Stimulated activated CD4-positive, alpha-beta T cell treated with anti-CD3 and anti-CD28 coated beads, Interleukin-12 subunit alpha, Interleukin-12 subunit beta, amount 100 ng/mL, for 4 hours (primary cell): ENCODE measurements around the gene RAVER1.
"Not testable (repeated sequence)": the region's sequence is repeated elsewhere in the genome, so short reads cannot be mapped to it uniquely, and the experiment has no call there.

Source experiments
- DNase-seq: peaks from one replicate; pipeline ENCODE4 v3.0.0-alpha.2; 2020

RAVER1 gene

DNA sequence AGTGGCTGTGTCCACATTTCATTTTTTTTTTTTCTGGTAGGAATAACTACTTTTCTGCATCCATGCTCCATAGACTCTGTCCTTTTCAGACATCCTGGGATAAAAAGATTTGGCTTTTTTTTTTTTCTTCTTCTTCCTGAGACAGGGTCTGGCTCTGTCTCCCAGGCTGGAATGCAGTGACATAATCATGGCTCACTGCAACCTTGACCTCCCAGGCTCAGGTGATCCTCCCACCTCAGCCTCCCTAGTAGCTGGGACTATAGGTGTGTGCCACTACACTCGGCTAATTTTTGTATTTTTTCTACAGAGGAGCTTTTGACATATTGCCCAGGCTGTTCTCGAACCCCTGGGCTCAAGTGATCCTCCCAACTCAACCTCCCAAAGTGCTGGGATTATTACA is 10.2 kb upstream of the RAVER1 start:
- no peak for DNase-seq

DNA sequence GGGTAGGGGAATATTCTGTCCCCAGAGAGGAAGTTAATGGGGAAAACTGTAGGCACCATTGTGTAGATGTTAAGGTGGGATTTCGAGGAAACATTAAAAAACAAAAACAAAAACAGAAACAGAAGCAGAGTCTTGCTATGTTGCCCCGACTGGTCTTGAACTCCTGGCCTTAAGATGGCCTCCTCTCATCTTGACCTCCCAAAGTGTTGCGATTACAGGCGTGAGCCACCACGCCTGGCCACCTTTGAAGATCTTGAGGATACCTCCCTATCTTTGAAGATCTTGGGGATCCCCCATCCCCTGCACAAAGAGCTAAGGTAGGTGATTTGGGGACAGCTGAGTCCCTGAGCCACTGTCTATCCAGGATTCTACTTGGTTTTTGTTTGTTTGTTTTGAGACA is 6.6 kb upstream of the RAVER1 start:
- DNase-seq = no peak

DNA sequence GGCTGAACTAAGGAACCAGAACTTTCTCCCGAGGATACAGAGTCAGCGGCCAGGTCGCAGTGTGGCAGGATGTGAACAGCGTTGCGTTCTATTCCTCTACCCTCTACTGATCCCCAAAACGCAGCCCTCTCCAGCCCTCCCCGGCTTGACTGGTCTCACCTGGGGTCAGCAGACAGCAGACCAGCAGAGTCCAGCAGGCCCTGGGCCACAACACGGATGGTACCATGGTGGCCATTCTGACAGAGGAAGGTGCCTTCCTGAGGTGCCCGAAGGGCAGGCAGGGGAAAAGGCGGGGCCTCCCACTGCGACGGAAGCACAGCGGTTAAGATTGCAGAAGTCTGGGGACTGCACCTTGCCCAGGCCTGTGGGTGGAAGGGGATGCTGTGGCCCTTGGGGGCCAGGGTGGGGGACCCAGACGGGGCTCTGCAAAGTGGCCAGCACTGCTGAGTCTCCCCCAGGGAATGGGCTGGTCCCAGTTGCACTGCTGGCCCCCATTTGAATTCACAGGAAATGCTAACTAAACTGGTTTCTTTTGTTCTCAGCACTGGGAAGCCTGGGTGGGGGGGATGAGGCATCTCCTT is 6.1 kb upstream of the RAVER1 start, which contains the start of gene ICAM3:
ICAM3 (minus strand) TSS at position 245 of the 581 bp plus-strand sequence; CDS start at position 235, 10 bp downstream.
- peak; percentile 63 for DNase-seq

DNA sequence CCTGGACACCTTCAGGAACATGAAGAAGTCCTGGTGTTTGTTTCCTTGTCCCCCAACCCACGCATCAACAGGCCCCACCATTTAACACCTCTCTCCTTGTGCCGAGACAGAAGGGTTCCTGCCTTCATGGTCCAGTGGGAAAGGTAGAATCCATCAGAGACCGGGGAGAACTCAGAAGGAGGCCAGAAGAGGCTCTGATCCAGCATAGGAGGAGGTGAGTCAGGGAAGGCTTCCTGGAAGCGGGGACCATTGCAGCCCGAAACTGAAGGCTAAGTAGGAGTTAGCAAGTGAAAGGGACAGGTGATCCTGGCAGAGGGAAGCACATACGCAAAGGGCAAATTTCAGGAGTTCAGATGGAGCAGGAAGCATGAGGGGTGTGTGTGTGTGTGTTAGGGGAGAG is 5.6 kb upstream of the RAVER1 start:
- DNase-seq = no peak

DNA sequence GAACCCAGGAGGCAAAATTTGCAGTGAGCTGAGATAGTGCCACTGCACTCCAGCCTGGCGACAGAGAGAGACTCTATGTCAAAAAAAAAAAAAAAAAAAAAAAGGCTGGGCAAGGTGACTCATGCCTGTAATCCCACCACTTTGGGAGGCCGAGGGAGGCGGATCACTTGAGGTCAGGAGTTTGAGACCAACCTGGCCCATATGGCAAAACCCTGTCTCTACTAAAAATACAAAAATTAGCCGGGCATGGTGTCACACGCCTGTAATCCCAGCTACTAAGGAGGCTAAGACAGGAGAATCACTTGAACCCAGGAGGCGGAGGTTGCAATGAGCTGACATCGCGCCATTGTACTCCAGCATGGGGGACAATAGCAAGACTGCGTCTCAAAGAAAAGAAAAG is 3.4 kb upstream of the RAVER1 start:
- not testable (repeated sequence) for DNase-seq

DNA sequence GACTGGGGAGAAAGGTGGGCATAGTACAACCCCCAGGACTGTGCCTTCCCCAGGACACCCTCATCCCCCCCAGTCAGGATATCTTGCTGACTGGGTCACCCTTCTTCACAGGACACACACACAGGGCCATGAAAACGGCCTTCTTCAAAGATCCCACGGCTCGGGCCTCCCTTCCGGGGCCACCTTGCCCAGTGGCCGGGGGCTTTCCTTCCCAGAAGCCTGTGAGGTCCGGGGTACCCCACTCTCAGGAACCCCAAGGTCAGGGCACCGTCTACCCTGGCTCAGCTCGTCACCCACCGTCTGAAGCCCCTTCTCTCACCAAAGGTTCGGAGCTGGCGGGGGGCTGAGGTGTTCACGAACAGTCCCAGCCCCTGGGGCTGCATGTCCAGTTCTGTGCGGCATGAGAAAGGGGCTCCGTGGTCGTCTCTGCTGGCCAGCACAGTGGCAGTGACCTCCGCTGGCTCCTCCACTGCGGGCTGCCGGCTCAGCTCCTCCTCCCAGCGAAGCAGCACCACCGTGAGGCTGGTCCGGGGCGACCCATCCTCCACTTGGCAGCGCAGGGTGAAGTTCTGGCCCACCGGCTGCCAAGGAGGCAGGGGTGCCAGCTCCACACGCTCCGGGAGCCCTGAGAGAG is 2.1 kb upstream of the RAVER1 start:
- DNase-seq = no peak

DNA sequence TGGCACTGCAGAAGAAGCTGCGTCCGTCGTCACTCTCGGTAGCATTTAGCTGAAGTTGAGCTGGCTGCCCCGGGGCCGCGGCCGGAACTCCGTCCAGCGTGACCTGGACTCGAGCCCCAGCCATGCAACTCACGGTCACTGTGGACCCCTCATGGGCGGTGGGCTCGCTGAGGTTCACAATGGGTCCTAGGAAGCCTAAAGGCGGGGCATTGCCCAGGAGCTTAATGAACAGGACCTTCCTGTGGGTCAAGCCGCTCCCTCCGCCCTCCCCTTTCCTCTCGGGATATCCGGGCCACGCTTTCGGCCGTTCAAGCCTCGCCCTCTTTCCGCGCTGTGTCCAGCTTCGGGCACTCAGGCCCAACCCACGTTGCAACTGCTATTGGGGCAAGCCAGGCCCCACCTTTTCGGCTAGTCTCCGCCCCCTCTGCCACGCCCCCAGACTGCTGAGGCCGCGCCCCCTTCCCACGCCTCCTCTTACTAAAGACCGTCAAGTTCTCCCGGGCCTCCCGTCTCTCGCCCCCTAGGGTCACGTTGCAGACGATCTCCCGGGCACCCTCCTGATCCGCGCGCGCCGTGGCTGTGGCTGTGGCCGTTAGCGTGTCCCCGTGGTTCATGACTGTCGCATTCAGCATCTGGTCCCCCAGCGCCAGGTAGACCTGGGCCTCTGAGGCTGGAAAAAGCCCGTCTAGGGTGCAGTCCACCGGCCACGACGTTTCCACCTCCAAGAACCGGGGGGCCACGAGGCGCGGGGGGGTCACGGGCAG is 1.4 kb upstream of the RAVER1 start:
- peak; percentile 41 for DNase-seq

DNA sequence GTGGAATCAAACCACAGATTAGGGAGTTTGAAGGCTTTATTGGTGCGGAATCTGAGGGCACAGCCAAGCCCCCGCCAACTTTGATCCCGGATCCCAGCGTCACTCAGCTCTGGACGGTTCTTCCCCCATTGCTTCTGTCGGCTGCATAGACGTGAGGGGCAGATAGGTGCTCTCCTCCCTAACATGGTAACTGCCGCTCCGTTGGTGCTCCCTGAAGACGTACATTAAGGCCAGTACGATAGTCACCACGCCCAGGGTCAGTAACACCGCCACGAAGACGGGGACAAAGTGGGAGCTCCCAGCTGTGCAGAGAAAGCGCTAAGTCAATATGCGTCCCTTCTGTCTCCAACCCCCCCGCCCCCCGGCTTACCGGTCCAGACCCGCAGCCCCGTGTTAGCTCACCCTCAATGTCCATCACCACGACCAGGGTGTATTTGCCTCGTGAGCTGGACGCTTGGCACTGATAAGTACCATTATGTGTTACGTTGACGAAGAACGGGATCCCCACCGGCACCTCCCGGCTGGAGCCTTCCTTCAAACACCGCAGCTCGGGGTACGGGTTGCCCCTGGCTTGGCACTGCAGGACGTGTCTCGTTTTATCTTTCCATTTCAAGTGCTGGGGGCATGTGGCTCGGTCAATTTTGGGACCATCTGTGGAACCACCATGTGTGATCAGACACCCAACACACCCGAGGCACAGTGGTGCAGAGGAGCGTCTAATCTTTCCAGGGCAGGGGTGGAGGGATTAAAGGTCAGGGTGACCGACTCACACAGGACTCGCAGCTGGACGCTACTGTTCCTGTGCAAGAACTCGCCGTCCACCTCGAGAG is 644 bp upstream of the RAVER1 start:
- no peak for DNase-seq

DNA sequence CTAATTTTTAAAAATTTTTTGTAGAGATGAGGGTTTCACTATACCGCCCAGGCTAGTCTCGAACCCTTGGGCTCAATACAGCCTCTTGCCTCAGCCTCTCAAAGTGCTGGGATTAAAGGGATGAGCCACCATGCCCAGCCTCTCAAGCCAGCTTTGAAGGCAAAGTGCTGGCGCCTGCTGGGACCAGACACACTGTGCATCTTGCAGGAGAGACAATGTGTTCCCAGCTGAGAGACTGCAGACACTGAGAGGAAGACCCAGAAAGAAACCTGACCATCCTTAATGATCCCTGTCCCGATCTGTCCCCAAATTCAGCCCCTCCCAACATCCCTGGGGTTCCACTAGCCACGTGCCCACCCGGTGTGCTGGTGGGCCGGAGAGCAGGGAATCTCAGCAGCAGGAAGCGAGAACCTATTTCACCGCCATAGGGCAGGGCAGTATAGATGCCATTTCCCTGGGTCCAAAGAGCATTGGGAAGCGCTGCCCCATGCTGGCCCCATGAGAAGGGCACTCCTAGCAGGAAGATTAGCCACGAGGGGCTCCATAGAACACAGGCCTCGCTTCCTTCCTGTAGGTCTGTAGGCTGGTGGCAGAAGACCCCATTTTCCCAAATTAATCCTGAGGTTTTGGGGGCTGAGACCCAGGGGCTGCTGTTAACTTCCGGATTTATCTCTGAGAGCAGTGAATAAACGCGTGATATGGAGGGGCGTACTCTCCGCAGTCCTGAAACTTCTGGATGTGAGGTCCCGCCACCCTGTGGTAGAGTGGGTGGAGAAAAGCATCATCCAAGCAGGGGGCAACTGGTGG is 968 bp downstream of the RAVER1 start:
- DNase-seq = no peak

DNA sequence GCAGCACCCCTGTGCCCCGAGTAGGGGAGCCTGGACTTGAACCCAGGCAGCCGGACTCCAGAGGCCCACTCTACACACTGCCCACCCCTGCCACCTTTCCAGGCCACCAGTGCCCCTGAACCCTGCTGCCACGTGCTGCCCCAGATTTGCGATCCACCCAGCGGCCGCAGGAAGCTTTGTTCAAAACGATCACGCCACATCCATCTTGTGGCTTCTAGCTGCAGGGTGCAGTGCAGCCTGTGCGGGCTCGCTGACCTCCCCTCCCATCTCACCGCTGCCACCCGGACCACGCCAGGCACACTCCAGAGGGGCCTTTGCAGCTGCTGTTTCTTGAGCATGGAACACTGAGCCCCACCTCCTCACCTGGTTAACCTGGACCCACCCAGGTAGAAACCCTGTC is 3.8 kb downstream of the RAVER1 start:
- no peak for DNase-seq

DNA sequence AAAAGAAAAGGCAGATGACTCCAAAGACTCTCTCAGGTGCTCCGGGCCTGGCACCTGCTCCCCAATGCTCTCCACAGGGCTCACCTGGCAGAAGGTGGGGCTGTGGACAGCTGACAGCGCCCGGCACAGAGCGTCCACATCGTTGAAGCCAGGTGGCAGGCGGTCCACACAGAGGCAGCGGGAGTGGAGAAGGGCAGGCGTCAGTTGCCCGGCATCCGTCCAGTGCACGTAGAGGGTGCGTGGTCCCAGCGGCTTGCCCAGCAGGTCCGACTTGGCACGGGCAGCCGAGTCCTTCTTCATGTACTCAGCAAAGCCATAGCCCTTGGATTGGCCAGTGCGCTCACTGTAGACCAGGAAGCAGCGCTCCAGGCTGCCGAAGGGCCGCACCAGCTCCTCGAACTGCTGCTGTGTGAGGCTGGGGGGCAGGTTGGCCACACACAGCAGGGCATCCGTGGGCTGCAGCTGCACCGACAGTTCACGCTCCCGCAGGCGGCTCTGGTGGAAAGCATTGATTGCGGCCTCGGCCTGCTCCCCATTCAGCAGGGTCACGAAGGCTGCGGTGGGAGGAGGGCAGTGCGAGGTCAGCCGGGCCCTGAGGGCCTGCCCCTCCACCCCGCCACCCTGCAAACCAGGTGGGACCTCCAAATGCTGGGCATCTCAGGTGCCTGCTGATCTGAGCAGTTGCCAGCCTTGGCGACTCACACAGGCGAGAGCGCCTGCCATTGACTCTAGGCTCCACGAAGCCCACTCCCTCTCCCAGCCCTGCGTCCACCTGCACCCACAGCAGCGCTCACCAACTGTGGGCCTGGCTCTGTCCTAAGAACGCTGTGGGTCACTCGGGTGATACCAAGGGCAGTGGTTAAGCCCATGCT is 4.5 kb downstream of the RAVER1 start:
- no peak for DNase-seq

DNA sequence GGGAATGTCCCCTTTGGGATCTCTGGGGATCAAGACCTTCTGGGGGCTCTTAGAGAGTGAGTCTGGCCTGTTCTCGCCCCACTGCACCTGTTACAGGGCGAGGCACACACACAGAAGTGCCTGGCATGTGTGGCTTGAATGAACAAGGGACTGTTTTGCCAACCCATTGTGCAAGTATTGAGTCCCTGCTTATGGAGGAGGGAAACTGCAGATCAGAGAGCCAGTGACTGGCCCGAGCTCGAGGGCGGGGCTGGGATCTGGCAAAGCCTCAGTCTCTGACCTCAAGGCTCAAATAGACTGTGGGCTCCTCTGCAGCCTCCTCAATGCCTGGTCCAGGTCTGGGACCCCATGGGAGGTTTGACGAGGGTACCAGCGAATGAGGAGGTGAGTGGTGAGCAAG is 5.5 kb downstream of the RAVER1 start:
- no peak for DNase-seq

DNA sequence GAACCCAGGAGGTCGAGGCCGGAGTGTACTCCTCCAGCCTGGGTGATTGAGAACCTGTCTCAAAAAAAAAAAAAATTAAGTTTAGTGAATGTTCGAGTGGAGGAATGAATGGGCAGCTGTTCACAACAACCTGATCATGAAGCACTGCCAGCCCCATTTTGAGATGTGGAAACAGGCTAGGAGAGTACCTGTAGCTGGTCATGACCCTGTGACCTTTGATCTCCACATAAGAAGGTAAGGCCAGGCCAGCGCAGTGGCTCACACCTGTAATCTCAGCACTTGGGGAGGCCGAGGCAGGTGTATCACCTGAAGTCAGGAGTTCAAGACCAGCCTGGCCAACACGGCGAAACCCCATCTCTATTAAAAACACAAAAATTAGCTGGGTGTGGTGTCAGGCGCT is 7.6 kb downstream of the RAVER1 start:
- no peak for DNase-seq

DNA sequence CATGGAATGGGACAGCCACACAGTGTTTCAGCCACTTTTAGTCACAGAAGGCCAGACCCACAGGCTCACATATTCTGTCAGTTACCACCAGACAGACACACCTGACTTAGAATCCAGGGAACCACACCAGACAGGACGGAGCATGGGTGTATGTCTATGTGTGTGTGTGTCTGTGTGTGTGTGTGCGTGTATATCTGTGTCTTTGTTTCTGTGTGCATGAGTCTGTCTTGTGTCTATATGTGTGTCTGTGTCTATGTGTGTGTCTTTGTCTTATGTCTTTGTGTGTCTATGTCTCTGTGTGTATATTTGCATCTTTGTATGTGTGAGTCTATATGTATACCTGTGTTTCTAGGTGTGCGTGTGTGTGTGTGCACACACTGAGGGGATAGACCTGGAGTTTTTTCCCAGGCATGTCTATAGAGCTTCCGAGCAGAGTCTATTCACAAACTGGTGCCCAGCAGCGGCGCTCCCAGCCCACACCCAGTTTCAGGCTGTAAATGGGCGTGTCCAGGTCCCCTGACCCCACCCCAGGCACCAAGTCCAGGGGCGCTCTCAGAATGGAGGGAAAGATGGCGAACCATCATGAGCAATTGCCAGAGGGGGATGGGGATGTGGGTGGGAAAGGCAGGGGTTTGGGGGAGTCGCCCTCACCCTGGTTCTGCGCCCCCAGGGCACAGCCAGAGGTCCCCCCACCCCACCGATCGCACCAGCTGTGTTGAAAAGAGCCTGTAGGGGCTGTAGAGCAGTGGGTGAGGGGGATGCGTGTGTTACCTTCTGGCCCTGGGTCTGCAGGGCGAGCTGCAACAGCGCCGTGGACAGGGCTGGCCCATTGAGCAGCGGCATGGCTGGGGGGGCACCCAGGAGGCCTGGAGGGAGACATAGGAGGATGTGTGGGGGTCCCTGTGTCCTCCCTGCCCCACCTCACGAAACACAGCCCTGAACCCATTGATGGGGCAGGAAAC is 11.2 kb downstream of the RAVER1 start:
- DNase-seq = no peak

DNA sequence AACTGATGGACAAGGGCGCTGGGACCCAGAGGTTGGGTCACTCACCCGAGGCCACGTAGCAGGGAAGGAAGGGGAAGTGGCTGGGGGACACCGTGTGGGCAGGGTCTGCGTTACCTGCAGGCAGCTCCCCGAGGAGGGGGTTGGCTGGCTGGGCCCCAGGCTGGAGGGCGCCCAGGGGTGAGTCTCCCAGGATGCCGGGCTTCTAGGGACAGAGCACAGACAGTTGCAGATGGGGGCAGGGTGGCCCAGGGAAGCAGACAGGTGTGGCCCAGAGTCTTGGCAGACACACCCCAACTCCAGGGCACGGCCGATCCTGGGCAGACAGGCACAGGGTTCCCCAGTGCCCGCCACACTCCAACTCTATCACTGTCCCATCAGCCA is 11.9 kb downstream of the RAVER1 start:
- DNase-seq = no peak

DNA sequence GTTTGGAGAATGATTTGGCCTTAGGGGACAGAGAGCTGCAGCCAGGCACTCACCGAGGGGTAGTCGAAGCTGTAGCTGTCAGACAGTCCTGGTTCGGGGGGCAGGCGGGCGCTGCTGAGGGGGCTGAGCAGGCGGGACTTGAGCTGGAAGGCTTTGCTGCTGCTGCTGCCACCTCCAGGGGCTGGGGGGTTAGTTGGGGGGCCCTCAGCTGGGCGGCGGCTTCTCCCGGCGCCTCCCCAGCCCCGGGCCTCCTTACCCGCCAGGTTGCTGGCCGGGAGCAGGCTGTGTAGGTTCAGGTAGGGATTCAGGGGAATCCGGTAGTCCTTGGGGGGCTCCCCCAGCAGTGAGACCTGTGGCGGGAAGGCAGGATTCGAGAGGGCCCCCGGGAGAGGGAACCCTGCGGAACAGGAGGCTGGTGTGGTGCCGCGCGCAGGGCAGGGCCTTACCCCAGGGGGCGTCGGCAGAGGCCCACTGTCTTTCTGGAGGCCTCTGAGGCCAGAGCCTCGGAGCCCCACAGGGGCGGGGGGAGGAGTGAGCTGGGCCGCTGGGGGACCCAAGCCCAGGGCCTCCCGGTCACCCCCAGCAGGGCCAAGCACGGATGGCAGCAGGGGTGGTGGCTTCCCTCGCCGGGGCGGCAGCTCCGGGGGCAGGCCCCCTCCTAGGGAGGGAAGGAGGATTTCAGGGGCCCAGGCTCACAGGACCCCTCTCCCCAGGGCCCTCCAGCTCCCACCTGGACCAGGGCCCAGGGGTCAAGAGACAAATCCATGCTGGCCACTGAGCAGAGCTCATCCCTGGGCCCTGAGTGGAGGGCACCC is 12.5 kb downstream of the RAVER1 start:
- DNase-seq = no peak

DNA sequence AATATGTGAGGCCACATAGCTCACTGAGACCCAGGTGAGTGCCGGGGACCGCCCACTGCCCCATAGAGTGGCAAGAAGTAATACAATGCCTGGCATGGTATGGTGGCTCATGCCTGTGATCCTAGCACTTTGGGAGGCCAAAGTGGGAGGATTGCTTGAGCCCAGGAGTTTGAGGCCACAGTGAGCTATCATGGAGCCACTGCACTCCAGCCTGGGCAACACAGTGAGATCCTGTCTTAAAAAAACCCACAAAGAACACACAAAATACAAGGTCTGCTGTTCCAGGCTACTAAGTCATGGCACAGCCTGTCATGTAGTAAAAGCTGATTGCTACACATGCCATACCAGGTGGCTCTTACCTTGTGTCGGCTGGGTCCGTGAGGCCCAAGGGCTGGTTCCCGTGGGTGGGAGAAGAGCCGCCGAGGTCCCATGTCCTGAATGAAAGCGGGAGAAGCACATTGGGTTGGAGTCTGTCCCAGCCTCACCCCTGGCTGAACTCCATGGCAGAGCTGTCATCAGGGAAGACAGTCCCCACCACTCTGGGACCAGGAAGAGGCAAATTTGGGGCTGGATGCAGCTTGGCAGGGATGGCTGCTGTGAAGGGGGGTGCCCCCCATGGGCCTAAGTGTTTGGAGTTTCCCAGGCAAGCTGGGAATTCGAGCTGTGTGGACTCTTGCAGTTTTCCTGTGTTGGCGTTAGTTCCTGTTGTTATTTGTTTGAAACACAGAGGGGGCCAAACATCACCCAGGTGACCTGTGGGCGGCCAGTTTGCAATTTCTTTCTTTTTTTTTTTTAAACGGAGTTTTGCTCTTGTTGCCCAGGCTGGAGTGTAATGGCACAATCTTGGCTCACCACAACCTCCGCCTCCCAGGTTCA is 14.3 kb downstream of the RAVER1 start:
- no peak for DNase-seq

DNA sequence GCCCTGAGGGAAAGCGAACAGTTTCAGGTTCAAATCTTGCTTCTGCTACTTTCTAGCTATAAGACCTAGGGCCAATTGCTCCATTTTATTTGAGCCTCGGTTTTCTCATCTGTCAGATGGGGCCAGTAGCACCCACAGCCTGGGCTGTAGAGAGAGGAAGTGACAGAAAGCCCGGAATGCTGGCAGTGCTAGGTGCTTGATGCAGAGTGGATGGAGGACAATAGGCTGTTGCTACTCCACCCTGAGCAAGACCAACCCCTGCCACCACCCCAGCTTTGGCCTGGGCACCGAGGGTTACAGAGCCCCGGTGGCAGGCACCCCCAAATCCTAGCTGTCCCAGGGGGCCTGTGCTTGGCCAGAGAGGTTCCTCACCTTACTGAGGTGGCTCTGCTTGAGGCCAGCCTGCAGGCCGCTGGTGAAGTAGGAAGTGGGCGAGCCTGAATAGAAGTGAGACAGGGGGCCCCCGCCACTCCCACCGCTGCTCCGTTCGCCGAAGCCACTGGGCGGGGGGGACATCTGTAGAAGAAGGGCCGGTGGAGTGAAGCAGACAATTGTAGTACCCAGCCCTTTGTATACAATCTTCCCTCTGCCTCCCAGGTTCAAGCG is 15.4 kb downstream of the RAVER1 start:
- no peak for DNase-seq
